Activated CD8-positive, alpha-beta T cell treated with anti-CD3 and anti-CD28 coated beads, Interleukin-2, amount 10 ng/mL, durations not matched to agents 7 days and 5 days (primary cell): Measurements from ENCODE around the gene UST. TPM values are rescaled to one million over a fixed set of nuclear protein-coding genes. Genes with fewer than 3 reads are reported as not detected.
"Not testable (repeated sequence)": the region's sequence is repeated elsewhere in the genome, so short reads cannot be mapped to it uniquely, and the experiment has no call there.

Source experiments
- ATAC-seq: fragments of 150-1000 bp; cut with Tn5 transposase; one replicate; pipeline ENCODE4 v1.10.0; 2021; ENCODE audit warnings: moderate library complexity
- CTCF ChIA-PET: fragments of 350-600 bp; sonication (Branson Sonifier 250); formaldehyde crosslinking; loops from one replicate; lab custom pipeline; 2021; ENCODE audit warnings: antibody characterized with exemption; lab: Charles Lee
- POLR2A ChIA-PET: fragments of 350-600 bp; sonication (Branson Sonifier 250); formaldehyde crosslinking; loops from one replicate; lab custom pipeline; 2021; ENCODE audit warnings: antibody characterized with exemption; lab: Charles Lee
- DNase-seq: peaks from one replicate; pipeline ENCODE4 v3.0.0-alpha.2; 2020
- H3K27ac Mint-ChIP-seq: one replicate; pipeline ENCODE4 v1.8.0; 2021; ENCODE audit warnings: mild to moderate bottlenecking, mixed read lengths
- H3K27me3 Mint-ChIP-seq: one replicate; pipeline ENCODE4 v1.8.0; 2021; ENCODE audit warnings: low read depth, mixed read lengths
- H3K36me3 Mint-ChIP-seq: one replicate; pipeline ENCODE4 v1.8.0; 2021; ENCODE audit warnings: low read depth, mixed read lengths
- H3K4me1 Mint-ChIP-seq: one replicate; pipeline ENCODE4 v1.8.0; 2021; ENCODE audit warnings: low read depth, mixed read lengths
- H3K4me3 Mint-ChIP-seq: one replicate; pipeline ENCODE4 v1.8.0; 2021; ENCODE audit warnings: mild to moderate bottlenecking, mixed read lengths
- H3K9me3 Mint-ChIP-seq: one replicate; pipeline ENCODE4 v1.8.0; 2022; ENCODE audit warnings: mixed read lengths; ENCODE audit not compliant: insufficient read depth
- total RNA-seq, 2 experiments: library from RNA; stranded (reverse); gene quantifications; one replicate each; pipeline ENCODE4 v1.2.3, GENCODE V29; 2021

The UST gene
- total RNA-seq, 2 experiments from 2014 or later, result 0.16 to 0.42 TPM

- no peaks in the 10 kb centered on the region for H3K4me1 Mint-ChIP-seq
- H3K4me3 Mint-ChIP-seq, result no peak overlapping the region
- peaks cover 14% of the 10 kb centered on the region for H3K27me3 Mint-ChIP-seq
- H3K36me3 Mint-ChIP-seq, result no peaks in the 10 kb centered on the region
- ChIA-PET POLR2A (no interaction called here), CTCF (no interaction called here)
- no peak overlapping the region for H3K27ac Mint-ChIP-seq
- no peaks in the 10 kb centered on the region for H3K9me3 Mint-ChIP-seq
- DNase-seq (no peak), ATAC-seq (no peak)
Observed at GRCh38 chr6:148967541-148967956, 220.7 kb downstream of the UST start.

- Mint-ChIP-seq H3K36me3 (no peaks in the 10 kb centered on the region), H3K27ac (no peak overlapping the region)
Observed at GRCh38 chr6:148968771-148969602, 222.2 kb downstream of the UST start.

GRCh38 chr6:148969603-148970061, 222.8 kb downstream of the UST start:
- POLR2A ChIA-PET, result no interaction called here
- ATAC-seq, result no peak
- peaks cover 23% of the 10 kb centered on the region for H3K27me3 Mint-ChIP-seq
- DNase-seq, result no peak
- H3K4me3 Mint-ChIP-seq, result no peak overlapping the region
- H3K27ac Mint-ChIP-seq, result no peak overlapping the region
- no peaks in the 10 kb centered on the region for H3K36me3 Mint-ChIP-seq
- H3K4me1 Mint-ChIP-seq, result no peaks in the 10 kb centered on the region
- CTCF ChIA-PET, result interaction anchor here (2.0 kb wide), 1 partner anchor 15 kb away, joined by 5 read pairs; no protein-coding TSS in a partner anchor
- H3K9me3 Mint-ChIP-seq, result no peaks in the 10 kb centered on the region

More at GRCh38 chr6:148968771-148969602, 222.2 kb downstream of the UST start:
- DNase-seq (no peak), ATAC-seq (no peak)
- Mint-ChIP-seq H3K4me1 (no peaks in the 10 kb centered on the region), H3K4me3 (no peak overlapping the region), H3K27me3 (peaks cover 19% of the 10 kb centered on the region), H3K9me3 (no peaks in the 10 kb centered on the region)
- POLR2A ChIA-PET, result no interaction called here
- CTCF ChIA-PET, result interaction anchor here (2.0 kb wide), 1 partner anchor 14 kb away, joined by 5 read pairs; no protein-coding TSS in a partner anchor

- Mint-ChIP-seq H3K9me3 (no peaks in the 10 kb centered on the region), H3K27ac (no peak overlapping the region), H3K27me3 (peaks cover 30% of the 10 kb centered on the region), H3K36me3 (no peaks in the 10 kb centered on the region), H3K4me3 (no peak overlapping the region), H3K4me1 (no peaks in the 10 kb centered on the region)
- ChIA-PET CTCF (interaction anchor here (1.3 kb wide), 1 partner anchor 411 kb away, joined by 4 read pairs; no protein-coding TSS in a partner anchor), POLR2A (no interaction called here)
- DNase-seq (no peak), ATAC-seq (no peak)
Observed at GRCh38 chr6:148971031-148971927, 224.4 kb downstream of the UST start.

GRCh38 chr6:148972481-148972880, 225.7 kb downstream of the UST start:
- Mint-ChIP-seq H3K9me3 (no peaks in the 10 kb centered on the region), H3K27ac (no peak overlapping the region), H3K4me1 (no peaks in the 10 kb centered on the region), H3K27me3 (peaks cover 31% of the 10 kb centered on the region), H3K36me3 (no peaks in the 10 kb centered on the region), H3K4me3 (no peak overlapping the region)
- ATAC-seq (peak; percentile 74), DNase-seq (peak; percentile 47)
- ChIA-PET CTCF (interaction anchor here (1.3 to 1.4 kb wide), 2 partner anchors 412 to 460 kb away, joined by 4 to 5 read pairs; no protein-coding TSS in a partner anchor), POLR2A (no interaction called here)

- Mint-ChIP-seq H3K27me3 (peaks cover 31% of the 10 kb centered on the region), H3K36me3 (no peaks in the 10 kb centered on the region), H3K27ac (no peak overlapping the region), H3K9me3 (no peaks in the 10 kb centered on the region), H3K4me3 (no peak overlapping the region), H3K4me1 (no peaks in the 10 kb centered on the region)
- ChIA-PET POLR2A (interaction anchor here (0.6 kb wide), 1 partner anchor 599 kb away, joined by 3 read pairs; no protein-coding TSS in a partner anchor), CTCF (interaction anchor here (0.9 kb wide), 1 partner anchor 414 kb away, joined by 3 read pairs; no protein-coding TSS in a partner anchor)
- DNase-seq (no peak), ATAC-seq (no peak)
Observed at GRCh38 chr6:148973538-148974208, 226.8 kb downstream of the UST start.

- H3K27ac Mint-ChIP-seq, result no peak overlapping the region
- ChIA-PET CTCF (interaction anchor here (0.9 kb wide), 1 partner anchor 414 kb away, joined by 3 read pairs; no protein-coding TSS in a partner anchor), POLR2A (interaction anchor here (0.6 kb wide), 1 partner anchor 599 kb away, joined by 3 read pairs; no protein-coding TSS in a partner anchor)
- no peaks in the 10 kb centered on the region for H3K4me1 Mint-ChIP-seq
- H3K9me3 Mint-ChIP-seq, result no peaks in the 10 kb centered on the region
- H3K36me3 Mint-ChIP-seq, result no peaks in the 10 kb centered on the region
- peaks cover 31% of the 10 kb centered on the region for H3K27me3 Mint-ChIP-seq
- ATAC-seq (no peak), DNase-seq (no peak)
- H3K4me3 Mint-ChIP-seq, result no peak overlapping the region
Observed at GRCh38 chr6:148974351-148974750, 227.5 kb downstream of the UST start.

- H3K4me3 Mint-ChIP-seq, DNase-seq, POLR2A ChIA-PET, ATAC-seq, H3K27ac Mint-ChIP-seq, H3K9me3 Mint-ChIP-seq, CTCF ChIA-PET, H3K36me3 Mint-ChIP-seq, H3K4me1 Mint-ChIP-seq: not testable (repeated sequence)
- peaks cover 16% of the 10 kb centered on the region for H3K27me3 Mint-ChIP-seq
Observed at GRCh38 chr6:148978298-148978697, 231.5 kb downstream of the UST start.

GRCh38 chr6:148979014-148979901, 232.4 kb downstream of the UST start:
- Mint-ChIP-seq H3K9me3 (no peaks in the 10 kb centered on the region), H3K4me3 (no peak overlapping the region), H3K36me3 (no peaks in the 10 kb centered on the region), H3K27ac (no peak overlapping the region), H3K27me3 (peaks cover 10% of the 10 kb centered on the region), H3K4me1 (no peaks in the 10 kb centered on the region)
- ChIA-PET CTCF (no interaction called here), POLR2A (no interaction called here)
- DNase-seq, result no peak
- no peak for ATAC-seq

- Mint-ChIP-seq H3K27ac (no peak overlapping the region), H3K9me3 (no peaks in the 10 kb centered on the region), H3K4me1 (no peaks in the 10 kb centered on the region), H3K36me3 (no peaks in the 10 kb centered on the region), H3K27me3 (peaks cover 8% of the 10 kb centered on the region), H3K4me3 (no peak overlapping the region)
- ChIA-PET POLR2A (no interaction called here), CTCF (no interaction called here)
- DNase-seq (no peak), ATAC-seq (no peak)
Observed at GRCh38 chr6:148980234-148980633, 233.4 kb downstream of the UST start.
